ENCODE results near the gene OXGR1. TPM values are rescaled to one million over a fixed set of nuclear protein-coding genes. Genes with fewer than 3 reads are reported as not detected.

Gene OXGR1
- polyA plus RNA-seq, 1 donor from 2014 or later: not detected

DNA sequence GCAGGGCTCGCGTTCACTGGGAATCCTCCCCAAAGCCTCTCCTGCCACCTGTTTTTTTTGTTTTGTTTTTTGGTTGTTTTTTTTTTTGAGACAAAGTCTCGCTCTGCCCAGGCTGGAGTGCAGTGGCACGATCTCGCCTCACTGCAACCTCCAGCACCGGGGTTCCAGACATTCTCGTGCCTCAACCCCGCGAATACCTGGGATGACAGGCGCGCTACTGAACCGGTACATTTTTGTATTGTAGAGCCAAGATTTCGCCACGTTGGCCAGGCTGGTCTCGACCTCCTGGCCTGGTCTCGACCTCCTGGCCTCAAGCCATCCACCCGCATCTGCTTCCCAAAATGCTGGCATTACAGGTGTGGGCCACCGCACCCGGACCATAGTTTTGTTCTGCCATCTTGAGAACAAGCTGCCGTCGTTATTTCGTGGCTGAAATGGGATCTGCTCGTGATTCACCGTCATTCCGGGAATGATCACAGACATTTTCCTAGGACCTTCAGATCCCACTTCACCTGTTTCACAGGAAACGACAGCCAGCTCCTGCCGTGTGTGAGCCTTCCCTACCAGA is 46.8 kb downstream of the OXGR1 start:
- no peaks in the 10 kb centered on the region for H3K9me3 ChIP-seq (ENCODE audit: low read length)
- H3K4me2 ChIP-seq (ENCODE audit: low read length): no peak overlapping the region
- H3F3A ChIP-seq (ENCODE audit: insufficient read depth, low read length, poor library complexity, severe bottlenecking): no peaks in the 10 kb centered on the region
- H3K9ac ChIP-seq (ENCODE audit: low read length): no peak overlapping the region
- TF ChIP-seq EZH2 (IDR thresholded peaks at IDR 0.05; ENCODE audit: borderline replicate concordance, insufficient read depth, low read length, poor library complexity, severe bottlenecking) (no peak), TAF1 (IDR thresholded peaks at IDR 0.05; ENCODE audit: low read depth) (no peak), EP300 (conservative IDR thresholded peaks at IDR 0.05; ENCODE audit: poor library complexity, severe bottlenecking) (no peak), MXI1 (conservative IDR thresholded peaks at IDR 0.05; ENCODE audit: poor library complexity, severe bottlenecking) (no peak), SMC3 (conservative IDR thresholded peaks at IDR 0.05; ENCODE audit: poor library complexity) (no peak), RAD21 (conservative IDR thresholded peaks at IDR 0.05) (no peak), POLR2AphosphoS5 (IDR thresholded peaks at IDR 0.05) (no peak)
- TF ChIP-seq, protein P1, sequence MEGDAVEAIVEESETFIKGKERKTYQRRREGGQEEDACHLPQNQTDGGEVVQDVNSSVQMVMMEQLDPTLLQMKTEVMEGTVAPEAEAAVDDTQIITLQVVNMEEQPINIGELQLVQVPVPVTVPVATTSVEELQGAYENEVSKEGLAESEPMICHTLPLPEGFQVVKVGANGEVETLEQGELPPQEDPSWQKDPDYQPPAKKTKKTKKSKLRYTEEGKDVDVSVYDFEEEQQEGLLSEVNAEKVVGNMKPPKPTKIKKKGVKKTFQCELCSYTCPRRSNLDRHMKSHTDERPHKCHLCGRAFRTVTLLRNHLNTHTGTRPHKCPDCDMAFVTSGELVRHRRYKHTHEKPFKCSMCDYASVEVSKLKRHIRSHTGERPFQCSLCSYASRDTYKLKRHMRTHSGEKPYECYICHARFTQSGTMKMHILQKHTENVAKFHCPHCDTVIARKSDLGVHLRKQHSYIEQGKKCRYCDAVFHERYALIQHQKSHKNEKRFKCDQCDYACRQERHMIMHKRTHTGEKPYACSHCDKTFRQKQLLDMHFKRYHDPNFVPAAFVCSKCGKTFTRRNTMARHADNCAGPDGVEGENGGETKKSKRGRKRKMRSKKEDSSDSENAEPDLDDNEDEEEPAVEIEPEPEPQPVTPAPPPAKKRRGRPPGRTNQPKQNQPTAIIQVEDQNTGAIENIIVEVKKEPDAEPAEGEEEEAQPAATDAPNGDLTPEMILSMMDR (IDR thresholded peaks at IDR 0.05; ENCODE audit: poor library complexity, severe bottlenecking): no peak
- TF ChIP-seq, protein P2, sequence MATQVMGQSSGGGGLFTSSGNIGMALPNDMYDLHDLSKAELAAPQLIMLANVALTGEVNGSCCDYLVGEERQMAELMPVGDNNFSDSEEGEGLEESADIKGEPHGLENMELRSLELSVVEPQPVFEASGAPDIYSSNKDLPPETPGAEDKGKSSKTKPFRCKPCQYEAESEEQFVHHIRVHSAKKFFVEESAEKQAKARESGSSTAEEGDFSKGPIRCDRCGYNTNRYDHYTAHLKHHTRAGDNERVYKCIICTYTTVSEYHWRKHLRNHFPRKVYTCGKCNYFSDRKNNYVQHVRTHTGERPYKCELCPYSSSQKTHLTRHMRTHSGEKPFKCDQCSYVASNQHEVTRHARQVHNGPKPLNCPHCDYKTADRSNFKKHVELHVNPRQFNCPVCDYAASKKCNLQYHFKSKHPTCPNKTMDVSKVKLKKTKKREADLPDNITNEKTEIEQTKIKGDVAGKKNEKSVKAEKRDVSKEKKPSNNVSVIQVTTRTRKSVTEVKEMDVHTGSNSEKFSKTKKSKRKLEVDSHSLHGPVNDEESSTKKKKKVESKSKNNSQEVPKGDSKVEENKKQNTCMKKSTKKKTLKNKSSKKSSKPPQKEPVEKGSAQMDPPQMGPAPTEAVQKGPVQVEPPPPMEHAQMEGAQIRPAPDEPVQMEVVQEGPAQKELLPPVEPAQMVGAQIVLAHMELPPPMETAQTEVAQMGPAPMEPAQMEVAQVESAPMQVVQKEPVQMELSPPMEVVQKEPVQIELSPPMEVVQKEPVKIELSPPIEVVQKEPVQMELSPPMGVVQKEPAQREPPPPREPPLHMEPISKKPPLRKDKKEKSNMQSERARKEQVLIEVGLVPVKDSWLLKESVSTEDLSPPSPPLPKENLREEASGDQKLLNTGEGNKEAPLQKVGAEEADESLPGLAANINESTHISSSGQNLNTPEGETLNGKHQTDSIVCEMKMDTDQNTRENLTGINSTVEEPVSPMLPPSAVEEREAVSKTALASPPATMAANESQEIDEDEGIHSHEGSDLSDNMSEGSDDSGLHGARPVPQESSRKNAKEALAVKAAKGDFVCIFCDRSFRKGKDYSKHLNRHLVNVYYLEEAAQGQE (IDR thresholded peaks at IDR 0.05; ENCODE audit: borderline replicate concordance): no peak
- no peaks in the 10 kb centered on the region for H3K36me3 ChIP-seq (ENCODE audit: insufficient read depth, low read length)
- H4K20me1 ChIP-seq (ENCODE audit: insufficient read depth): no peaks in the 10 kb centered on the region
- H3K27ac ChIP-seq (ENCODE audit: low read length): no peak overlapping the region
- no peaks in the 10 kb centered on the region for H3K79me2 ChIP-seq (replicated peaks; ENCODE audit: insufficient read depth, low read length)
- H3K9me2 ChIP-seq (ENCODE audit: insufficient read depth, low read length): no peaks in the 10 kb centered on the region
- no peak overlapping the region for H3K4me3 ChIP-seq (ENCODE audit: low read length)
- no peaks in the 10 kb centered on the region for H3K27me3 ChIP-seq (ENCODE audit: insufficient read depth, low read depth, low read length)
- H2AFZ ChIP-seq (ENCODE audit: low read depth, low read length): no peak overlapping the region

DNA sequence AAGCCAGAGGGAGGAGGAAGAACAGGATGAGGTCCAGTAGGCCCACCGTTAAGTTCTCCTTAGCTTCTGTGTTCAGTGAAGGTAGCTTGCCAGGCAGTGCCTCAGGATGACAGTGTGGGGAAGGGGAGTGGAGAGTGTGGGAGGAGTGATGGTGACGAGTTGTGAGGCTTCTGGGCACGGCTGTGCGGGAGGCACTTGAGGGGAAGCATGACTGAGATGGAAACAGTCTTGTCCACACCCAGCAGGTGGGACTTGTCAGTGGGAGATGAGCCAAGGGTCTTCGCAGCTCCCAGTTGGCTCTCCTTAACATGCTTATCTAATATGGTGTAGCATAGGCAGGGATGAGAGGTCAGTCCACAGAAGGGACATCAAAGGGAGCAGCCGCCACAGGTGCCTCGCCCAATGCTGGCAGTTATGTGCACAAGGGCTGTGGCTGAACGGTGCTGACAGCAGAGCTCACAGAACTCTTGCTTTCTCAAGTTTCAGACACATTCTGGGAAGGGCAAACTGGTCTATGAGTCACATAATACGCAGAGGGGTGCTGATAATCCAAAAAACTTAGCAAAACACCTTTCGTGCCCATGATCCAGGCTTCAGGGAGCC is 47.5 kb downstream of the OXGR1 start:
- H4K20me1 ChIP-seq (ENCODE audit: insufficient read depth): no peaks in the 10 kb centered on the region
- H3K27me3 ChIP-seq (ENCODE audit: insufficient read depth, low read depth, low read length): no peaks in the 10 kb centered on the region
- no peaks in the 10 kb centered on the region for H3K36me3 ChIP-seq (ENCODE audit: insufficient read depth, low read length)
- H3K9ac ChIP-seq (ENCODE audit: low read length): no peak overlapping the region
- TF ChIP-seq EP300 (conservative IDR thresholded peaks at IDR 0.05; ENCODE audit: poor library complexity, severe bottlenecking) (no peak), POLR2AphosphoS5 (IDR thresholded peaks at IDR 0.05) (no peak), MXI1 (conservative IDR thresholded peaks at IDR 0.05; ENCODE audit: poor library complexity, severe bottlenecking) (no peak), RAD21 (conservative IDR thresholded peaks at IDR 0.05) (no peak), TAF1 (IDR thresholded peaks at IDR 0.05; ENCODE audit: low read depth) (no peak), EZH2 (IDR thresholded peaks at IDR 0.05; ENCODE audit: borderline replicate concordance, insufficient read depth, low read length, poor library complexity, severe bottlenecking) (no peak), SMC3 (conservative IDR thresholded peaks at IDR 0.05; ENCODE audit: poor library complexity) (no peak)
- TF ChIP-seq, protein P2 (IDR thresholded peaks at IDR 0.05; ENCODE audit: borderline replicate concordance): no peak
- TF ChIP-seq, protein P1 (IDR thresholded peaks at IDR 0.05; ENCODE audit: poor library complexity, severe bottlenecking): no peak
- no peaks in the 10 kb centered on the region for H3K9me2 ChIP-seq (ENCODE audit: insufficient read depth, low read length)
- no peaks in the 10 kb centered on the region for H3K79me2 ChIP-seq (replicated peaks; ENCODE audit: insufficient read depth, low read length)
- no peak overlapping the region for H3K27ac ChIP-seq (ENCODE audit: low read length)
- no peaks in the 10 kb centered on the region for H3K9me3 ChIP-seq (ENCODE audit: low read length)
- no peak overlapping the region for H3K4me2 ChIP-seq (ENCODE audit: low read length)
- H2AFZ ChIP-seq (ENCODE audit: low read depth, low read length): no peak overlapping the region
- no peak overlapping the region for H3K4me3 ChIP-seq (ENCODE audit: low read length)
- no peaks in the 10 kb centered on the region for H3F3A ChIP-seq (ENCODE audit: insufficient read depth, low read length, poor library complexity, severe bottlenecking)

Data from neural cell (in vitro differentiated cells).